Activated CD4-positive, alpha-beta T cell treated with anti-CD3 and anti-CD28 coated beads for 1 hour (primary cell): Measurements from ENCODE around the gene CALHM6.

Experiments used
- DNase-seq: peaks from one replicate; pipeline ENCODE4 v3.0.0-alpha.2; 2020

Gene CALHM6

GRCh38 chr6:116461331-116461931, at the start of gene CALHM6:
Gene CALHM6, plus strand, starts transcription at chr6:116461375. Its CDS starts 555 bp downstream, at chr6:116461930.
- no peak for DNase-seq

GRCh38 chr6:116412270-116412669, 48.9 kb upstream of the CALHM6 start:
- no peak for DNase-seq

GRCh38 chr6:116413357-116413756, 47.8 kb upstream of the CALHM6 start:
- no peak for DNase-seq

GRCh38 chr6:116417661-116418060, 43.5 kb upstream of the CALHM6 start:
- no peak for DNase-seq

- DNase-seq, result no peak
Measured at GRCh38 chr6:116419069-116419786, 41.9 kb upstream of the CALHM6 start.

- no peak for DNase-seq
Measured at GRCh38 chr6:116420341-116420740, 40.8 kb upstream of the CALHM6 start.

GRCh38 chr6:116422238-116422637, 38.9 kb upstream of the CALHM6 start:
- no peak for DNase-seq

- DNase-seq, result no peak
Measured at GRCh38 chr6:116424001-116424400, 37.2 kb upstream of the CALHM6 start.

GRCh38 chr6:116426551-116426950, 34.6 kb upstream of the CALHM6 start:
- no peak for DNase-seq

- DNase-seq, result no peak
Measured at GRCh38 chr6:116429111-116429510, 32.1 kb upstream of the CALHM6 start.

GRCh38 chr6:116430860-116431259, 30.3 kb upstream of the CALHM6 start:
- DNase-seq, result no peak

- DNase-seq, result no peak
Measured at GRCh38 chr6:116431964-116432595, 29.1 kb upstream of the CALHM6 start.

GRCh38 chr6:116433206-116433712, 27.9 kb upstream of the CALHM6 start:
- DNase-seq, result no peak

- DNase-seq, result no peak
Measured at GRCh38 chr6:116434056-116434725, 27.0 kb upstream of the CALHM6 start.

- DNase-seq, result no peak
Measured at GRCh38 chr6:116436586-116436985, 24.6 kb upstream of the CALHM6 start.

- DNase-seq, result no peak
Measured at GRCh38 chr6:116437656-116438055, 23.5 kb upstream of the CALHM6 start.

- DNase-seq, result no peak
Measured at GRCh38 chr6:116438590-116439448, 22.4 kb upstream of the CALHM6 start.

GRCh38 chr6:116439522-116440051, 21.6 kb upstream of the CALHM6 start:
- no peak for DNase-seq

- DNase-seq, result no peak
Measured at GRCh38 chr6:116443105-116443504, 18.1 kb upstream of the CALHM6 start.

- DNase-seq, result no peak
Measured at GRCh38 chr6:116444092-116444491, 17.1 kb upstream of the CALHM6 start.

- no peak for DNase-seq
Measured at GRCh38 chr6:116444575-116444974, 16.6 kb upstream of the CALHM6 start.

GRCh38 chr6:116445102-116445501, 16.1 kb upstream of the CALHM6 start:
- DNase-seq, result no peak
